K562 (cell line): ENCODE results near the gene SCN7A. TPM values are rescaled to one million over a fixed set of nuclear protein-coding genes. Genes with fewer than 3 reads are reported as not detected.
A peak's percentile ranks its signal among the peaks of the same experiment; 100 is the strongest.

ENCODE experiments used
- ARID3B ChIP-seq: fragments of 250-450 bp; sonication (Bioruptor Pico); IDR thresholded peaks from 2 replicates; pipeline ENCODE4 v1.4.0; 2020; ENCODE audit warnings: borderline replicate concordance
- ATF1 ChIP-seq, 2 experiments: fragments of 450-650 bp in 1 of 2; IDR thresholded peaks; 2 replicates each; pipeline ENCODE4 v1.6.1; 2016; ENCODE audit warnings: missing compliant biosample characterization in 1 of 2, missing genetic modification characterization in 1 of 2
- ATF7 ChIP-seq: fragments of 450-650 bp; IDR thresholded peaks from 2 replicates; pipeline ENCODE4 v1.7.1; 2014; ENCODE audit warnings: mild to moderate bottlenecking, moderate library complexity
- BMI1 ChIP-seq: fragments of 150-350 bp; IDR thresholded peaks from 2 replicates; pipeline ENCODE4 v1.6.1; 2014; ENCODE audit warnings: low read length
- CBX5 ChIP-seq: IDR thresholded peaks from 2 replicates; pipeline ENCODE4 v1.6.1; 2014; ENCODE audit warnings: low read depth, borderline replicate concordance
- FOXM1 ChIP-seq, 2 experiments: fragments of 450-650 bp in 1 of 2; sonication (generic) in 1 of 2; formaldehyde crosslinking in 1 of 2; IDR thresholded peaks; 2 replicates each; pipeline versions ENCODE4 v1.6.1 to v1.9.0; 2017 to 2022; ENCODE audit warnings: low read depth in 2 of 2, mild to moderate bottlenecking in 2 of 2, missing genetic modification reagents in 1 of 2, moderate library complexity in 1 of 2
- ILF3 ChIP-seq: fragments of 450-650 bp; IDR thresholded peaks from 2 replicates; pipeline ENCODE4 v1.6.1; 2018; ENCODE audit warnings: antibody characterized with exemption, mild to moderate bottlenecking, moderate library complexity, borderline replicate concordance
- MAX ChIP-seq: sonication (generic); formaldehyde crosslinking; IDR thresholded peaks from 2 replicates; pipeline ENCODE4 v1.9.0; 2022; ENCODE audit warnings: mild to moderate bottlenecking, missing genetic modification reagents
- MYNN ChIP-seq, 2 experiments: sonication (generic); formaldehyde crosslinking in 1 of 2; IDR thresholded peaks; 2 replicates each; pipeline versions ENCODE4 v1.5.0 to v1.6.1; 2016 to 2020; ENCODE audit warnings: antibody characterized with exemption in 1 of 2, missing genetic modification reagents in 1 of 2
- NRF1 ChIP-seq, 2 experiments: fragments of 450-650 bp; IDR thresholded peaks in 1 of 2; conservative IDR thresholded peaks in 1 of 2; 2 replicates each; pipeline ENCODE4 v1.6.1; 2014; ENCODE audit warnings: mild to moderate bottlenecking in 2 of 2
- PKNOX1 ChIP-seq: fragments of 450-650 bp; IDR thresholded peaks from 2 replicates; pipeline ENCODE4 v1.6.1; 2016
- POLR2B ChIP-seq: fragments of 450-650 bp; IDR thresholded peaks from 2 replicates; pipeline ENCODE4 v1.6.1; 2018; ENCODE audit warnings: low read depth; ENCODE audit not compliant: partially characterized antibody
- RAD21 ChIP-seq, 2 experiments: fragments of 250-450 bp in 1 of 2; fragments of 450-650 bp in 1 of 2; sonication (Bioruptor Pico) in 1 of 2; formaldehyde crosslinking in 1 of 2; IDR thresholded peaks in 1 of 2; conservative IDR thresholded peaks in 1 of 2; 2 replicates each; pipeline versions ENCODE4 v1.4.0 to v1.8.0; 2020 to 2022; ENCODE audit warnings: mild to moderate bottlenecking in 2 of 2, moderate library complexity in 1 of 2
- SMARCA4 ChIP-seq: fragments of 450-650 bp; IDR thresholded peaks from 2 replicates; pipeline ENCODE4 v1.6.1; 2016
- SMARCE1 ChIP-seq: fragments of 450-650 bp; IDR thresholded peaks from 2 replicates; pipeline ENCODE4 v1.7.1; 2016; ENCODE audit warnings: mild to moderate bottlenecking
- SMC3 ChIP-seq: conservative IDR thresholded peaks from 2 replicates; pipeline ENCODE4 v1.6.1; 2011; ENCODE audit warnings: low read depth, low read length, improper control_type of control experiment; ENCODE audit not compliant: insufficient read depth
- SREBF2 ChIP-seq: sonication (generic); formaldehyde crosslinking; IDR thresholded peaks from 2 replicates; pipeline ENCODE4 v1.4.0; 2020; ENCODE audit warnings: mild to moderate bottlenecking, missing genetic modification reagents
- TEAD2 ChIP-seq: fragments of 450-650 bp; IDR thresholded peaks from 2 replicates; pipeline ENCODE4 v1.6.1; 2016; ENCODE audit warnings: missing genetic modification characterization, control low read depth, missing compliant biosample characterization
- ZFPM2 ChIP-seq: fragments of 250-450 bp; sonication (Bioruptor Pico); IDR thresholded peaks from 2 replicates; pipeline ENCODE4 v1.5.1; 2022; ENCODE audit warnings: mild to moderate bottlenecking
- ZNF224 ChIP-seq: sonication (generic); formaldehyde crosslinking; IDR thresholded peaks from 2 replicates; pipeline ENCODE4 v1.8.0; 2022; ENCODE audit warnings: mild to moderate bottlenecking, missing genetic modification reagents
- ZNF24 ChIP-seq: fragments of 450-650 bp; IDR thresholded peaks from 2 replicates; pipeline ENCODE4 v1.6.1; 2016
- ZNF408 ChIP-seq: fragments of 250-450 bp; sonication (Bioruptor Pico); IDR thresholded peaks from 2 replicates; pipeline ENCODE4 v1.4.0; 2020; ENCODE audit warnings: low read depth, mild to moderate bottlenecking, moderate library complexity
- ZNF551 ChIP-seq: fragments of 250-450 bp; sonication (Bioruptor Pico); IDR thresholded peaks from 2 replicates; pipeline ENCODE4 v1.5.0; 2021; ENCODE audit warnings: mild to moderate bottlenecking, moderate library complexity
- ZNF57 ChIP-seq: fragments of 450-650 bp; formaldehyde crosslinking; IDR thresholded peaks from 2 replicates; pipeline ENCODE4 v1.4.0; 2020; ENCODE audit warnings: mild to moderate bottlenecking, moderate library complexity
- ZNF668 ChIP-seq: fragments of 250-450 bp; sonication (Bioruptor Pico); IDR thresholded peaks from 2 replicates; pipeline ENCODE4 v1.8.0; 2022; ENCODE audit warnings: mild to moderate bottlenecking, inconsistent platforms
- ZNF766 ChIP-seq: fragments of 200-800 bp; sonication (Bioruptor generic); conservative IDR thresholded peaks from 2 replicates; pipeline ENCODE4 v1.6.1; 2016; ENCODE audit warnings: missing genetic modification characterization, missing compliant biosample characterization
- ZSCAN29 ChIP-seq: fragments of 450-650 bp; IDR thresholded peaks from 2 replicates; pipeline ENCODE4 v1.6.1; 2017
- polyA plus RNA-seq, 8 experiments: library from polyadenylated mRNA; depleted of rRNA in 4 of 8; stranded (reverse) in 5 of 8; unstranded in 3 of 8; fragments of >200 nt; fragmentation: Nextera tagmentation in 2 of 8; fragmentation: Illumina TruSeq in 1 of 8; extraction: Ambion mirVana in 2 of 8; extraction: Trizol in 1 of 8; gene quantifications; 2 replicates each; pipeline versions ENCODE4 v1.2.1 to v1.2.3, GENCODE V29; 2011 to 2014; ENCODE audit warnings: inconsistent platforms in 1 of 8, missing spikeins in 1 of 8
- total RNA-seq, 7 experiments: library from RNA; depleted of rRNA in 6 of 7; stranded (reverse); fragments of >200 nt in 6 of 7; fragmentation: Illumina TruSeq in 2 of 7; extraction: Trizol in 2 of 7; gene quantifications; 2 replicates each; pipeline versions ENCODE4 v1.2.1 to v1.2.3, GENCODE V29; 2011 to 2021; ENCODE audit warnings: low replicate concordance in 1 of 7

SCN7A gene
- total and polyA plus RNA-seq, 9 of the 15 experiments (the other 6 are each of a cell fraction or from before 2014, with no cell fraction given) = under 0.01 to 0.05 (median 0.03) TPM; not detected in 3

- TF ChIP-seq ARID3B (CRISPR knock-in tag) (no peak), SMARCE1 (peak; percentile 85), ZSCAN29 (no peak), PKNOX1 (peak; percentile 36; the same call in 1 of the 2 replicates), TEAD2 (tag) (no peak), ILF3 (no peak), ZFPM2 (CRISPR knock-in tag) (no peak), ZNF224 (no peak), ZNF408 (CRISPR knock-in tag) (no peak), NRF1 (conservative IDR thresholded peaks at IDR 0.05 in 1 of 2, IDR thresholded peaks at IDR 0.05 in 1 of 2) (no peak), SMARCA4 (peak; percentile 85), ZNF668 (no peak), CBX5 (no peak), ATF7 (peak; percentile 74; the same call in 1 of the 2 replicates), SMC3 (no peak), ZNF24 (no peak), ZNF551 (no peak), MYNN (IDR thresholded peaks at IDR 0.05) (no peak), MYNN (CRISPR knock-in tag; IDR thresholded peaks at IDR 0.05) (no peak), ZNF57 (CRISPR knock-in tag) (no peak), ZNF766 (no peak), BMI1 (no peak), MAX (CRISPR knock-in tag) (no peak), SREBF2 (CRISPR knock-in tag) (no peak), RAD21 (CRISPR knock-in tag; conservative IDR thresholded peaks at IDR 0.05 in 1 of 2, IDR thresholded peaks at IDR 0.05 in 1 of 2) (no peak; a peak in 1 of 4 replicates), POLR2B (no peak), FOXM1 (IDR thresholded peaks at IDR 0.05; ENCODE audit: low read depth) (no peak), FOXM1 (CRISPR knock-in tag; IDR thresholded peaks at IDR 0.05; ENCODE audit: low read depth) (no peak), ATF1 (CRISPR knock-in tag; IDR thresholded peaks at IDR 0.05) (no peak), ATF1 (tag; IDR thresholded peaks at IDR 0.05) (no peak)
Measured at GRCh38 chr2:166410828-166411472, 83.1 kb downstream of the SCN7A start (continued).
